ENCODE data around the gene METTL2B. TPM values are rescaled to one million over a fixed set of nuclear protein-coding genes. Genes with fewer than 3 reads are reported as not detected.
"Not testable (repeated sequence)": the region's sequence is repeated elsewhere in the genome, so short reads cannot be mapped to it uniquely, and the experiment has no call there.

METTL2B gene
- 43.1 and 50.1 TPM in 2 replicates for total RNA-seq (ENCODE audit: low replicate concordance)

GRCh38 chr7:128476402-128477335 is at the start of gene METTL2B:
Gene METTL2B (plus strand): TSS chr7:128476748. CDS start chr7:128476766, 18 bp downstream.
- Mint-ChIP-seq H3K4me1 (peaks cover 17% of the 10 kb centered on the region), H3K4me3 (peak within 1 kb of the TSS; percentile 98), H3K36me3 (peaks cover 12% of the 10 kb centered on the region), H3K27ac (peak within 1 kb of the TSS; percentile 94)
- H4K20me1 ChIP-seq (ENCODE audit: low read depth); H3K9me3 ChIP-seq (ENCODE audit: low read depth); H3K27me3 Mint-ChIP-seq (ENCODE audit: insufficient read depth, low read depth); H3K4me1 ChIP-seq; H3K9me3 Mint-ChIP-seq; H3K27me3 ChIP-seq; H3K36me3 ChIP-seq: not testable (repeated sequence)
- Histone ChIP-seq H3K9ac (peak within 1 kb of the TSS; percentile 94), H3K27ac (peak within 1 kb of the TSS; percentile 96), H3F3A (ENCODE audit: low read depth) (peaks cover 38% of the 10 kb centered on the region), H2AFZ (replicated peaks) (peak within 1 kb of the TSS; percentile 85), H3K79me2 (ENCODE audit: low read depth) (peaks cover 38% of the 10 kb centered on the region), H3K4me2 (peak within 1 kb of the TSS; percentile 85), H3K4me3 (peak within 1 kb of the TSS; percentile 89)
- TF ChIP-seq EZH2phosphoT487 (IDR thresholded peaks at IDR 0.05) (peak; percentile 37), EZH2 (IDR thresholded peaks at IDR 0.05) (peak; percentile 73), CTCF (IDR thresholded peaks at IDR 0.05) (peak; percentile 56)
- DNase-seq (ENCODE audit: low spot score) = peak; percentile 96

DNA sequence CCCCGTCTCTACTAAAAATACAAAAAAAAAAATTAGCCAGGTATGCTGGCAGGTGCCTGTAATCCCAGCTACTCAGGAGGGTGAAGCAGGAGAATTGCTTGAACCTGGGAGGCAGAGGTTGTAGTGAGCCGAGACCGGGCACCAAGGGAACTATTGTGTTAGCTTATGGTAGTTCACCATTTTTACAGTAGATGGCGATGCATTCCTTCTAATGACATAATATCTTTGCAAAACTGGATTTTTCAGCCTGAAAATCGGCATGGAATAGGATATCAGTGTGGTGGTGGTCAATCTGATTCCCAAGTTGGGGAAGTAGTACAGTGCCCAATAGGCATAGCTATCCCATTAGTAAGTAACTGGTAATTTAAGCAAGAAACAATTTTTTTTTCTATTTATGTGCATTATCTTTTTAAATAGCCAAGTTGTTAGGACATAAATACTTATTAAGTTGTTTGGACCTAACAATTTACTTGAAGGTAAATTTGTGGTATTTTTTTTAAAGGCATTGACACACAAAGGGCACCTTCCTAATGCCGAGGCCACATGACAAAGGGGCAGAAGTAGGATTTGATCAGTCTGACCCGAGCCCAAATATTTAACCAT is 49.2 kb upstream of the METTL2B start:
- H3K9ac ChIP-seq = no peak overlapping the region
- no peaks in the 10 kb centered on the region for H3K36me3 ChIP-seq
- peaks cover 11% of the 10 kb centered on the region for H3K4me1 ChIP-seq
- no peaks in the 10 kb centered on the region for H3K27me3 ChIP-seq
- Mint-ChIP-seq H3K36me3 (no peaks in the 10 kb centered on the region), H3K27ac (no peak overlapping the region), H3K9me3 (no peaks in the 10 kb centered on the region), H3K4me1 (peaks cover 10% of the 10 kb centered on the region), H3K4me3 (no peak overlapping the region), H3K27me3 (ENCODE audit: insufficient read depth, low read depth) (peaks cover 13% of the 10 kb centered on the region)
- H3K4me3 ChIP-seq = no peak overlapping the region
- no peaks in the 10 kb centered on the region for H4K20me1 ChIP-seq (ENCODE audit: low read depth)
- no peak overlapping the region for H3K4me2 ChIP-seq
- H3K27ac ChIP-seq = no peak overlapping the region
- H3K79me2 ChIP-seq (ENCODE audit: low read depth) = no peaks in the 10 kb centered on the region
- peaks cover 11% of the 10 kb centered on the region for H3F3A ChIP-seq (ENCODE audit: low read depth)
- peak; percentile 78 for DNase-seq (ENCODE audit: low spot score)
- H2AFZ ChIP-seq (replicated peaks) = no peak overlapping the region
- no peaks in the 10 kb centered on the region for H3K9me3 ChIP-seq (ENCODE audit: low read depth)
- TF ChIP-seq EZH2phosphoT487 (IDR thresholded peaks at IDR 0.05) (no peak), CTCF (IDR thresholded peaks at IDR 0.05) (peak; percentile 80)

DNA sequence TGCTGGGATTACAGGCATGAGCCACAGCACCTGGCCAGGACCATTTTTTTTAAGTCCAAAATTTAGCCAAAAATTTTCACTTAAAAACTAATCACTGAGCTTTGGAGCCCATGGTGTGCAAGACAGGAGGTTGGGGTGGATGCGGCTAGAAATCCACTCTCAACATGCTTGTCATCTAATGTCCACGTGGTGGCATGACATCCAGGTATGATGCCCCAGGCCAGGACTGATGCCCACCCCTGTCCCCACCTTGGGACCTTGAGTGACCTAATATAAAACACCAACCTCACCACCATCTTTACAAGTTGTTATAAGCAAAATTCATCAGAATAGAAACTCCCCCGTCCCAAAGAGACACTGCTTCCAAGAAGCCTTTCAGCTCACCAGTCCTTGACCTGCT is 46.3 kb upstream of the METTL2B start:
- H2AFZ ChIP-seq (replicated peaks) = no peak overlapping the region
- no peaks in the 10 kb centered on the region for H3K9me3 ChIP-seq (ENCODE audit: low read depth)
- H3K4me1 Mint-ChIP-seq = peaks cover 10% of the 10 kb centered on the region
- no peaks in the 10 kb centered on the region for H3K36me3 ChIP-seq
- peaks cover 11% of the 10 kb centered on the region for H3F3A ChIP-seq (ENCODE audit: low read depth)
- no peaks in the 10 kb centered on the region for H3K79me2 ChIP-seq (ENCODE audit: low read depth)
- H3K4me1 ChIP-seq = peaks cover 11% of the 10 kb centered on the region
- H3K4me3 ChIP-seq = no peak overlapping the region
- no peaks in the 10 kb centered on the region for H3K9me3 Mint-ChIP-seq
- no peak overlapping the region for H3K9ac ChIP-seq
- H3K4me3 Mint-ChIP-seq = no peak overlapping the region
- H3K27me3 Mint-ChIP-seq (ENCODE audit: insufficient read depth, low read depth) = peaks cover 14% of the 10 kb centered on the region
- no peaks in the 10 kb centered on the region for H3K27me3 ChIP-seq
- DNase-seq (ENCODE audit: low spot score) = no peak
- TF ChIP-seq CTCF (IDR thresholded peaks at IDR 0.05) (peak; percentile 9), EZH2 (IDR thresholded peaks at IDR 0.05) (no peak), EZH2phosphoT487 (IDR thresholded peaks at IDR 0.05) (no peak)
- no peak overlapping the region for H3K27ac Mint-ChIP-seq
- H3K27ac ChIP-seq = no peak overlapping the region
- H4K20me1 ChIP-seq (ENCODE audit: low read depth) = no peaks in the 10 kb centered on the region
- no peak overlapping the region for H3K4me2 ChIP-seq
- H3K36me3 Mint-ChIP-seq = no peaks in the 10 kb centered on the region

Measured in neural progenitor cell (in vitro differentiated cells).